ENCODE measurements around the gene FBXO3.

- no peak for TF ChIP-seq RFX5 (IDR thresholded peaks at IDR 0.05; ENCODE audit: low read depth, low read length)
- TF ChIP-seq, protein P1, sequence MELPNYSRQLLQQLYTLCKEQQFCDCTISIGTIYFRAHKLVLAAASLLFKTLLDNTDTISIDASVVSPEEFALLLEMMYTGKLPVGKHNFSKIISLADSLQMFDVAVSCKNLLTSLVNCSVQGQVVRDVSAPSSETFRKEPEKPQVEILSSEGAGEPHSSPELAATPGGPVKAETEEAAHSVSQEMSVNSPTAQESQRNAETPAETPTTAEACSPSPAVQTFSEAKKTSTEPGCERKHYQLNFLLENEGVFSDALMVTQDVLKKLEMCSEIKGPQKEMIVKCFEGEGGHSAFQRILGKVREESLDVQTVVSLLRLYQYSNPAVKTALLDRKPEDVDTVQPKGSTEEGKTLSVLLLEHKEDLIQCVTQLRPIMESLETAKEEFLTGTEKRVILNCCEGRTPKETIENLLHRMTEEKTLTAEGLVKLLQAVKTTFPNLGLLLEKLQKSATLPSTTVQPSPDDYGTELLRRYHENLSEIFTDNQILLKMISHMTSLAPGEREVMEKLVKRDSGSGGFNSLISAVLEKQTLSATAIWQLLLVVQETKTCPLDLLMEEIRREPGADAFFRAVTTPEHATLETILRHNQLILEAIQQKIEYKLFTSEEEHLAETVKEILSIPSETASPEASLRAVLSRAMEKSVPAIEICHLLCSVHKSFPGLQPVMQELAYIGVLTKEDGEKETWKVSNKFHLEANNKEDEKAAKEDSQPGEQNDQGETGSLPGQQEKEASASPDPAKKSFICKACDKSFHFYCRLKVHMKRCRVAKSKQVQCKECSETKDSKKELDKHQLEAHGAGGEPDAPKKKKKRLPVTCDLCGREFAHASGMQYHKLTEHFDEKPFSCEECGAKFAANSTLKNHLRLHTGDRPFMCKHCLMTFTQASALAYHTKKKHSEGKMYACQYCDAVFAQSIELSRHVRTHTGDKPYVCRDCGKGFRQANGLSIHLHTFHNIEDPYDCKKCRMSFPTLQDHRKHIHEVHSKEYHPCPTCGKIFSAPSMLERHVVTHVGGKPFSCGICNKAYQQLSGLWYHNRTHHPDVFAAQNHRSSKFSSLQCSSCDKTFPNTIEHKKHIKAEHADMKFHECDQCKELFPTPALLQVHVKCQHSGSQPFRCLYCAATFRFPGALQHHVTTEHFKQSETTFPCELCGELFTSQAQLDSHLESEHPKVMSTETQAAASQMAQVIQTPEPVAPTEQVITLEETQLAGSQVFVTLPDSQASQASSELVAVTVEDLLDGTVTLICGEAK (IDR thresholded peaks at IDR 0.05) = no peak
- TF ChIP-seq, protein P1 (CRISPR knock-in tag; IDR thresholded peaks at IDR 0.05) = no peak
- no peak for TF ChIP-seq KLF1 (tag; IDR thresholded peaks at IDR 0.05)
- TF ChIP-seq ZNF785 (CRISPR knock-in tag; IDR thresholded peaks at IDR 0.05) = no peak
- TF ChIP-seq, protein P2, sequence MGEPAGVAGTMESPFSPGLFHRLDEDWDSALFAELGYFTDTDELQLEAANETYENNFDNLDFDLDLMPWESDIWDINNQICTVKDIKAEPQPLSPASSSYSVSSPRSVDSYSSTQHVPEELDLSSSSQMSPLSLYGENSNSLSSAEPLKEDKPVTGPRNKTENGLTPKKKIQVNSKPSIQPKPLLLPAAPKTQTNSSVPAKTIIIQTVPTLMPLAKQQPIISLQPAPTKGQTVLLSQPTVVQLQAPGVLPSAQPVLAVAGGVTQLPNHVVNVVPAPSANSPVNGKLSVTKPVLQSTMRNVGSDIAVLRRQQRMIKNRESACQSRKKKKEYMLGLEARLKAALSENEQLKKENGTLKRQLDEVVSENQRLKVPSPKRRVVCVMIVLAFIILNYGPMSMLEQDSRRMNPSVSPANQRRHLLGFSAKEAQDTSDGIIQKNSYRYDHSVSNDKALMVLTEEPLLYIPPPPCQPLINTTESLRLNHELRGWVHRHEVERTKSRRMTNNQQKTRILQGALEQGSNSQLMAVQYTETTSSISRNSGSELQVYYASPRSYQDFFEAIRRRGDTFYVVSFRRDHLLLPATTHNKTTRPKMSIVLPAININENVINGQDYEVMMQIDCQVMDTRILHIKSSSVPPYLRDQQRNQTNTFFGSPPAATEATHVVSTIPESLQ (CRISPR knock-in tag; IDR thresholded peaks at IDR 0.05) = no peak
- TF ChIP-seq REST (IDR thresholded peaks at IDR 0.05; ENCODE audit: borderline replicate concordance) = no peak
- no peak for TF ChIP-seq REST (CRISPR knock-in tag; IDR thresholded peaks at IDR 0.05; ENCODE audit: low read depth)
- TF ChIP-seq ATF2 (CRISPR knock-in tag; IDR thresholded peaks at IDR 0.05) = no peak
- TF ChIP-seq, protein P3, sequence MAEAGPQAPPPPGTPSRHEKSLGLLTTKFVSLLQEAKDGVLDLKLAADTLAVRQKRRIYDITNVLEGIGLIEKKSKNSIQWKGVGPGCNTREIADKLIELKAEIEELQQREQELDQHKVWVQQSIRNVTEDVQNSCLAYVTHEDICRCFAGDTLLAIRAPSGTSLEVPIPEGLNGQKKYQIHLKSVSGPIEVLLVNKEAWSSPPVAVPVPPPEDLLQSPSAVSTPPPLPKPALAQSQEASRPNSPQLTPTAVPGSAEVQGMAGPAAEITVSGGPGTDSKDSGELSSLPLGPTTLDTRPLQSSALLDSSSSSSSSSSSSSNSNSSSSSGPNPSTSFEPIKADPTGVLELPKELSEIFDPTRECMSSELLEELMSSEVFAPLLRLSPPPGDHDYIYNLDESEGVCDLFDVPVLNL (CRISPR knock-in tag; IDR thresholded peaks at IDR 0.05; ENCODE audit: low read depth) = no peak
- TF ChIP-seq FOXK2 (conservative IDR thresholded peaks at IDR 0.05 in 1 of 2, IDR thresholded peaks at IDR 0.05 in 1 of 2; ENCODE audit: low read depth in 2 of 2) = no peak
- TF ChIP-seq FOXM1 (IDR thresholded peaks at IDR 0.05; ENCODE audit: low read depth) = no peak
- no peak for TF ChIP-seq FOXM1 (CRISPR knock-in tag; IDR thresholded peaks at IDR 0.05; ENCODE audit: low read depth)
- TF ChIP-seq EGR1 (conservative IDR thresholded peaks at IDR 0.05) = no peak
Measured at GRCh38 chr11:33787076-33787475, 12.8 kb upstream of the FBXO3 start.
